ENCODE measurements around the gene MAGED1. TPM values are rescaled to one million over a fixed set of nuclear protein-coding genes. Genes with fewer than 3 reads are reported as not detected.

MAGED1 gene
- total RNA-seq, 4 donors from 2014 or later, result 16.1 to 25.4 (median 20.2) TPM

GRCh38 chrX:51870354-51870753 is 23.1 kb upstream of the MAGED1 start:
- no peak overlapping the region for H3K4me3 ChIP-seq
- H3K27ac ChIP-seq, result no peak overlapping the region
- ATAC-seq (no peak), DNase-seq (no peak)
- H3K36me3 ChIP-seq, result no peaks in the 10 kb centered on the region
- H3K4me1 ChIP-seq, result peaks cover 5 to 6% of the 10 kb centered on the region in 2 donors
- intact Hi-C loops (cut with DNase I; ENCODE audit: low total_unique reads), result no loop called here
- no peaks in the 10 kb centered on the region for H3K9me3 ChIP-seq
- no peak for TF ChIP-seq POLR2A (IDR thresholded peaks at IDR 0.05)
- no peak for TF ChIP-seq CTCF (IDR thresholded peaks at IDR 0.05 in 4 of 5, conservative IDR thresholded peaks at IDR 0.05 in 1 of 5)
- in situ Hi-C loops (cut with MboI; ENCODE audit: low sequenced_read_pairs in 4 of 4), result loop anchor here in 1 of 4 donors (25.0 kb wide), 1 partner anchor 258 kb away; the partner anchor contains the start of gene CENPVL3
- no peaks in the 10 kb centered on the region for H3K27me3 ChIP-seq

DNA sequence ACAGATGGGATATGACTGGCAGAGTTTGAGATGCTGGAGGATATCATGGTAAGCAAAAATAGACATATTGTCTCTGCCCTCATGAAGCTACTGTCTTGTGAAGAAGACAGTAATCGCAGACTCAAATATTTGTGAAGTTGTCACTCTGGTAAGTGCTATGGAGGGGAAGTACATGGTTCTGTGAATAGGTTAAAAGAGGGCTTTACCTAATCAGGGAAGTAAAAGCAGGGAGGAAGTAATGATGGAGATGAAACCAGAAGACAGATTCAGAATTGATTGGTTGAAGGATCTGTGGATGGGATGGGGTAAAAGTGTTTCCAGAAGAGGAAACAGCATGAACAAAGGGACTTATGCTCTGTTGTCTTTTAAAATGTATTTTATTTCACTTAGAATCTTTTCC is 19.3 kb upstream of the MAGED1 start:
- intact Hi-C loops (cut with DNase I; ENCODE audit: low total_unique reads), result no loop called here
- Histone ChIP-seq H3K9me3 (no peaks in the 10 kb centered on the region), H3K27me3 (no peaks in the 10 kb centered on the region), H3K4me3 (no peak overlapping the region), H3K36me3 (no peaks in the 10 kb centered on the region), H3K27ac (no peak overlapping the region), H3K4me1 (no peaks in the 10 kb centered on the region)
- in situ Hi-C loops (cut with MboI; ENCODE audit: low sequenced_read_pairs in 4 of 4), result loop anchor here in 1 of 4 donors (25.0 kb wide), 1 partner anchor 262 kb away; the partner anchor contains the start of gene CENPVL3
- DNase-seq (no peak), ATAC-seq (no peak)
- TF ChIP-seq CTCF (IDR thresholded peaks at IDR 0.05 in 4 of 5, conservative IDR thresholded peaks at IDR 0.05 in 1 of 5) (no peak), POLR2A (IDR thresholded peaks at IDR 0.05) (no peak)

DNA sequence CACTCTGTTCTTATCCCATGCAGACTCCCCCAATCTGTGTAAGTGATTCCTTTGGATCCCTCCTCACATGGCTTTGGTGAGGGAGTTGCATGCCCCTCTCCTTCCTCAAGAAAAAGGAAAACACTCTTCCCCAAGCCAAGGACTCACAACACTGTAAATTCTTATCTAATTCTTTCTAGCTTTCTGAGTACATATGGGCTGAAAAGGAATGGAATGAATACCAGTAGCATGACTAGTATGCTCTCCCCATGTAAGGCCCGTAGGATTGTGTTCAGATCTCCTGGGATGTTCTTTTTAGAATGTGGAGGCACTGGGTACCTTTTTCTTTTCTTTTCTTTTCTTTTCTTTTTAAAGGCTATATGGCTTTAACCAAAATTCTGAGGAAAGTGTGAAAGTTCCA is 17.0 kb upstream of the MAGED1 start:
- in situ Hi-C loops (cut with MboI; ENCODE audit: low sequenced_read_pairs in 4 of 4) (no loop called here), intact Hi-C loops (cut with DNase I; ENCODE audit: low total_unique reads) (no loop called here)
- ATAC-seq (no peak), DNase-seq (no peak)
- peaks cover 0 to 4% (median 0%) of the 10 kb centered on the region in 3 donors for H3K27me3 ChIP-seq
- TF ChIP-seq CTCF (IDR thresholded peaks at IDR 0.05 in 4 of 5, conservative IDR thresholded peaks at IDR 0.05 in 1 of 5) (no peak), POLR2A (IDR thresholded peaks at IDR 0.05) (no peak)
- no peaks in the 10 kb centered on the region for H3K36me3 ChIP-seq
- H3K4me3 ChIP-seq, result no peak overlapping the region
- H3K9me3 ChIP-seq, result no peaks in the 10 kb centered on the region
- H3K27ac ChIP-seq, result no peak overlapping the region
- no peaks in the 10 kb centered on the region for H3K4me1 ChIP-seq

- ATAC-seq, result no peak
- Histone ChIP-seq H3K4me3 (no peak overlapping the region), H3K36me3 (no peaks in the 10 kb centered on the region), H3K27ac (no peak overlapping the region), H3K9me3 (no peaks in the 10 kb centered on the region), H3K4me1 (no peaks in the 10 kb centered on the region), H3K27me3 (peaks cover 0 to 4% (median 0%) of the 10 kb centered on the region in 3 donors)
- intact Hi-C loops (cut with DNase I; ENCODE audit: low total_unique reads) (no loop called here), in situ Hi-C loops (cut with MboI; ENCODE audit: low sequenced_read_pairs in 4 of 4) (no loop called here)
- TF ChIP-seq POLR2A (IDR thresholded peaks at IDR 0.05) (no peak), CTCF (IDR thresholded peaks at IDR 0.05 in 4 of 5, conservative IDR thresholded peaks at IDR 0.05 in 1 of 5) (no peak)
- no peak for DNase-seq
Measured at GRCh38 chrX:51878056-51878455, 15.4 kb upstream of the MAGED1 start.

GRCh38 chrX:51889851-51890250 is 3.6 kb upstream of the MAGED1 start:
- Histone ChIP-seq H3K9me3 (no peaks in the 10 kb centered on the region), H3K4me1 (no peaks in the 10 kb centered on the region), H3K4me3 (no peak overlapping the region), H3K36me3 (no peaks in the 10 kb centered on the region), H3K27ac (no peak overlapping the region), H3K27me3 (no peaks in the 10 kb centered on the region)
- DNase-seq, result no peak
- ATAC-seq, result no peak
- TF ChIP-seq POLR2A (IDR thresholded peaks at IDR 0.05) (no peak), CTCF (IDR thresholded peaks at IDR 0.05 in 4 of 5, conservative IDR thresholded peaks at IDR 0.05 in 1 of 5) (no peak)
- in situ Hi-C loops (cut with MboI; ENCODE audit: low sequenced_read_pairs in 4 of 4), result no loop called here
- intact Hi-C loops (cut with DNase I; ENCODE audit: low total_unique reads), result no loop called here
